Cardiac atrium fibroblast (primary cell): Measurements from ENCODE around the gene ARPC3. TPM values are rescaled to one million over a fixed set of nuclear protein-coding genes. Genes with fewer than 3 reads are reported as not detected.

ENCODE experiments used
- total RNA-seq: library from RNA; depleted of rRNA; stranded (reverse); fragments of >200 nt; gene quantifications from 2 replicates; pipeline ENCODE4 v1.2.3, GENCODE V29; 2015

The ARPC3 gene
- 711 and 909 TPM in 2 replicates for total RNA-seq

DNA sequence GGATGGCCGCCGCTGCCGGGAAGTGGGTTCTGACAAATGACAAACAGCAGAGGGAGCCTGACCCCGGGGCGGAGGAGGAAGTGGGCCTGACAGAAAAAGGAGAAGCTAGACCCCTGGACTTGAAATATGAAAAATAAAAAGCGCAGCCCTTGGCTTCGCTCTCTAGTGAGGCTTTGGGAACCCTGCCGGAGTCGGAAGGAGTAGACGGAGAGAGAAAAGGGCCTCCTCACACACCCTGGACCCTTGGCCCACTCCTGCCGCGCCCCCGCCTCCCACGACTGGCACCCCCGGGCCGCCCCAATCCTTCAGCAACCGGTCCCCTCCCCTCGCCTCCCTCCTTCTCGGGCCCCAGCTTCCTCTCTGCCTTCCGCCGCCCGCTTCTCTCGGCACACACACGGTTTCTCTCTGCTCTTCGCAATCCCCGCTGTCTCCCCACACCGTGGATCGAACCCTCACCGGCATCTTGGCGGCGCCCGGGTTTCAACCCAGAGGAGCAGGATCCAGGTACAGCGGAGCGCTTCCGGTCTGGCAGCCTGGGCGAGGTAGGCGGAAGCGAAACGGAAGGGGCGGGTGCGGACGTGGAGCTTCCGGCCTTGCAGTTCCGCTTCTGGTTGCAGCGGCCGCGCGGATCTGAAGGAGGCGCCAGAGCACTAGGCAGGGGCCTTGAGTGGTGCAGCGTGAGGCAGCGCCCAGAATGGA lies at the start of gene ARPC3:
TSS of gene ARPC3 (minus strand) at position 539 of the 699 bp plus-strand sequence. CDS start at position 462, 77 bp downstream.

DNA sequence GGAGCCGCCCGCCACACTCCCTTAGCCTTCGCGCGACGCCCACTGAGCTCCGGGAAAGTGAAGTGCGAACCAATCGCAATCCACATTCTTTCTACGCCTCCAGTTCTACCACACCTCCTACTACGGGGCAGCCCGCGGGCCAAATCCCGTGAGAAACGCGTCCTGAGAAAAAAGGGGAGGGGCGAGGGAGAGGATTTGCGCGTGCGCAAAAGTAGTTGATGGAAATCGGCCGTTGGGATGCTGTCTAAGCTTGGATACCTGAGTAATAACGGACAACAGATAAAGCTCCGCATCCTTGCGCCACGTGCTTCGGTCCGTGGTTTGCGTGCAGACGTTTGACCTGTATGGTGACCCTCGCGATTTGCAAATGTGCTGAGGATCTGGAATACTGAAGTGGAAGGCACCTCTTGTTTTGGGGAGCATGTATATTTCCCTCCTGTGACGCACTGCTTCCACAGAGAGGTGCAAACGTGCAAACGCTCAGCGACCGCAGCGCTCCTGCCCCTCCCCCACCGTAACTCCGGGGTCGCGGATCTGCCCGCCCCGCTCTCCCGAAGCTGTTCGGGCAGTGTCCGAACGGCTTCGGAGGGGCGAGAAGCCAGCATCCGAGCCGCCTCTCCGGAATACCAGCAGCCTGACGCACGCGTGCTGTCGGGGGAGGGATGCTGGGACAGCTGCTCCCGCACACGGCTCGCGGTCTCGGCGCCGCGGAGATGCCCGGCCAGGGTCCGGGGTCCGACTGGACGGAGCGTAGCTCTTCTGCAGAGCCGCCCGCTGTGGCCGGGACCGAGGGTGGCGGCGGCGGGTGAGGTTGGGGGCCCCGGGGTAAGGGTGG lies 18.3 kb upstream of the ARPC3 start, which contains the start of the genes FAM216A and GPN3:
TSS of gene FAM216A (plus strand) at position 632 of the 835 bp plus-strand sequence. CDS start at position 663, 31 bp downstream.
TSS of gene GPN3 (minus strand) at position 44 of the 835 bp plus-strand sequence. CDS start 54 bp downstream, outside the sequence.

DNA sequence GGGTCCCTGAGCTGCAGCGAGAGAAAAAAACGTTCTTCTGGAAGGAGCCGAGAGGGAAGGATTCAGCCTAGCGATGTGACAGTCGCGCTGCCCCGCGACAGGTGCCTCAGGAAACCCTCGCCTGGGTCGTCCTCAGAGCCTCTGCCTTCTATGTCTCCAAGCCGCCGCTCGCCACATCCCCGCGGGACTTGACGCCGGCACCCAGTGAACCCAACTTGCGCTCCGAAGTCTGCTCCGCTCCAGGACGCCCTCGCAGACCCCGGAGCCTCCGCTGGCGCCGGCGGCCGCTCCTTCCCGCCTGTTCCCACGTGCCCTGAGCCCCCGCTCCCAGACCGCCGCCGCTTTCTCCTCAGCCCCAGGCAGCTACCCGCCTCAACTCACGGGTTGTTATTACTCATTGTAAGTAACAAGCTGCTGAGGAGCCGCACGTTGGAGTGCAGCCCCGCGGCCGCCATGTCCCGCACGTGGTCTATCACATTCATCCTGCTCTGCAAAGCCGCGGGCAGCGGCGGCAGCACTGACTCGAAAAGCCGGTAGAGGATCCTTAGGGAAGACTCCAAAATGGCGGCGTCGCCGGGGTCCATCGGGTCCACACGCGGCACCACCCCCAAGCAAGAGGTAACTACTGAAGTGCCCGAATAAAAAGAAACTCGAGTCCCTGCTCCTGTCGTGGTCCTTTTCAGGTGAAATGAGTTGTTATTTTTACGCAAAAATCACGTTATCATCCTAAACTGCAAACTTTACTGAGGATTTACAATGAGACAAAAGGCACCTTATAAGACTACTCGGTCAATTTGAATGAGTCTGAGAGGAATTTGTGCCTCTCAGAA lies 46.8 kb downstream of the ARPC3 start, which contains the start of gene ANAPC7:
TSS of gene ANAPC7 (minus strand) at position 563 of the 830 bp plus-strand sequence. CDS start at position 482, 81 bp downstream.

Other genes starting within 250 kb of the ARPC3 start
- 93.2 and 107 TPM in 2 replicates for gene ATP2A2, start 169.1 kb downstream of the ARPC3 start, total RNA-seq
- gene ANAPC7, start 46.6 kb downstream of the ARPC3 start, total RNA-seq = 21.5 and 32.1 TPM in 2 replicates
- gene GPN3, start 17.9 kb upstream of the ARPC3 start, total RNA-seq = 15.6 and 23.1 TPM in 2 replicates
- gene FAM216A, start 18.5 kb upstream of the ARPC3 start, total RNA-seq = 12.5 and 14.3 TPM in 2 replicates
- gene VPS29, start 51.8 kb upstream of the ARPC3 start, total RNA-seq = 46.3 and 63.9 TPM in 2 replicates
- gene RAD9B, start 52.0 kb upstream of the ARPC3 start, total RNA-seq = under 0.01 TPM in 1 of 2 replicates, not detected in the other
- gene PPTC7, start 133.0 kb upstream of the ARPC3 start, total RNA-seq = 2.3 and 3.6 TPM in 2 replicates
- 36.6 and 42.6 TPM in 2 replicates for gene TCTN1, start 163.8 kb upstream of the ARPC3 start, total RNA-seq
- gene HVCN1, start 238.8 kb upstream of the ARPC3 start, total RNA-seq = 3.4 TPM in 2 replicates